ENCODE measurements around the gene RGS12.

RGS12 gene

GRCh38 chr4:3310301-3311094, 17.7 kb downstream of the RGS12 start:
- DNase-seq (ENCODE audit: low read depth in 2 of 2): no peak

- no peak for DNase-seq (ENCODE audit: low read depth in 2 of 2)
Measured at GRCh38 chr4:3311095-3311372, 18.2 kb downstream of the RGS12 start.

- DNase-seq (ENCODE audit: low read depth in 2 of 2): no peak
Measured at GRCh38 chr4:3311489-3312171, 18.8 kb downstream of the RGS12 start.

- no peak for DNase-seq (ENCODE audit: low read depth in 2 of 2)
Measured at GRCh38 chr4:3312362-3312761, 19.5 kb downstream of the RGS12 start.

GRCh38 chr4:3313139-3313538, 20.3 kb downstream of the RGS12 start:
- DNase-seq (ENCODE audit: low read depth in 2 of 2): no peak

GRCh38 chr4:3313556-3314228, 20.9 kb downstream of the RGS12 start:
- DNase-seq (ENCODE audit: low read depth in 2 of 2): no peak

- no peak for DNase-seq (ENCODE audit: low read depth in 2 of 2)
Measured at GRCh38 chr4:3314706-3315260, 22.0 kb downstream of the RGS12 start.

- DNase-seq (ENCODE audit: low read depth in 2 of 2): no peak
Measured at GRCh38 chr4:3315566-3315965, 22.7 kb downstream of the RGS12 start.

- DNase-seq (ENCODE audit: low read depth in 2 of 2): no peak
Measured at GRCh38 chr4:3316146-3316545, 23.3 kb downstream of the RGS12 start.

GRCh38 chr4:3317011-3317655, 24.3 kb downstream of the RGS12 start:
- no peak for DNase-seq (ENCODE audit: low read depth in 2 of 2)

- DNase-seq (ENCODE audit: low read depth in 2 of 2): no peak
Measured at GRCh38 chr4:3317656-3318211, 24.9 kb downstream of the RGS12 start.

GRCh38 chr4:3318561-3319021, 25.8 kb downstream of the RGS12 start:
- DNase-seq (ENCODE audit: low read depth in 2 of 2): no peak

GRCh38 chr4:3320361-3321023, 27.7 kb downstream of the RGS12 start:
- no peak for DNase-seq (ENCODE audit: low read depth in 2 of 2)

GRCh38 chr4:3321295-3321889, 28.6 kb downstream of the RGS12 start:
- DNase-seq (ENCODE audit: low read depth in 2 of 2): no peak

GRCh38 chr4:3322059-3322550, 29.3 kb downstream of the RGS12 start:
- DNase-seq (ENCODE audit: low read depth in 2 of 2): no peak

- no peak for DNase-seq (ENCODE audit: low read depth in 2 of 2)
Measured at GRCh38 chr4:3323071-3323481, 30.3 kb downstream of the RGS12 start.

- DNase-seq (ENCODE audit: low read depth in 2 of 2): no peak
Measured at GRCh38 chr4:3324093-3324815, 31.4 kb downstream of the RGS12 start.

- DNase-seq (ENCODE audit: low read depth in 2 of 2): no peak
Measured at GRCh38 chr4:3328814-3329663, 36.2 kb downstream of the RGS12 start.

GRCh38 chr4:3329887-3330286, 37.1 kb downstream of the RGS12 start:
- no peak for DNase-seq (ENCODE audit: low read depth in 2 of 2)
